BLaER1 (cell line): Measurements from ENCODE around the gene IMP4.

ENCODE experiments used
- H3K27ac ChIP-seq: shearing (Covaris generic); formaldehyde crosslinking; 2 replicates; pipeline ENCODE4 v1.8.1; 2022
- H3K27me3 ChIP-seq: shearing (Covaris generic); formaldehyde crosslinking; 2 replicates; pipeline ENCODE4 v1.8.1; 2022
- H3K36me3 ChIP-seq: shearing (Covaris generic); formaldehyde crosslinking; 2 replicates; pipeline ENCODE4 v1.8.1; 2022
- H3K4me1 ChIP-seq: shearing (Covaris generic); formaldehyde crosslinking; 2 replicates; pipeline ENCODE4 v1.8.1; 2022
- H3K4me2 ChIP-seq: shearing (Covaris generic); formaldehyde crosslinking; 2 replicates; pipeline ENCODE4 v1.8.1; 2022
- H3K4me3 ChIP-seq: shearing (Covaris generic); formaldehyde crosslinking; 2 replicates; pipeline ENCODE4 v1.8.1; 2022
- H3K9ac ChIP-seq: shearing (Covaris generic); formaldehyde crosslinking; 2 replicates; pipeline ENCODE4 v1.8.1; 2022
- H3K9me3 ChIP-seq: shearing (Covaris generic); formaldehyde crosslinking; 2 replicates; pipeline ENCODE4 v1.8.1; 2022
- H4K20me1 ChIP-seq: shearing (Covaris generic); formaldehyde crosslinking; 2 replicates; pipeline ENCODE4 v1.8.1; 2022
- Cebpa-rat ChIP-seq: shearing (Covaris generic); IDR thresholded peaks from 2 replicates; pipeline ENCODE4 v1.8.1; 2022

Gene IMP4

DNA sequence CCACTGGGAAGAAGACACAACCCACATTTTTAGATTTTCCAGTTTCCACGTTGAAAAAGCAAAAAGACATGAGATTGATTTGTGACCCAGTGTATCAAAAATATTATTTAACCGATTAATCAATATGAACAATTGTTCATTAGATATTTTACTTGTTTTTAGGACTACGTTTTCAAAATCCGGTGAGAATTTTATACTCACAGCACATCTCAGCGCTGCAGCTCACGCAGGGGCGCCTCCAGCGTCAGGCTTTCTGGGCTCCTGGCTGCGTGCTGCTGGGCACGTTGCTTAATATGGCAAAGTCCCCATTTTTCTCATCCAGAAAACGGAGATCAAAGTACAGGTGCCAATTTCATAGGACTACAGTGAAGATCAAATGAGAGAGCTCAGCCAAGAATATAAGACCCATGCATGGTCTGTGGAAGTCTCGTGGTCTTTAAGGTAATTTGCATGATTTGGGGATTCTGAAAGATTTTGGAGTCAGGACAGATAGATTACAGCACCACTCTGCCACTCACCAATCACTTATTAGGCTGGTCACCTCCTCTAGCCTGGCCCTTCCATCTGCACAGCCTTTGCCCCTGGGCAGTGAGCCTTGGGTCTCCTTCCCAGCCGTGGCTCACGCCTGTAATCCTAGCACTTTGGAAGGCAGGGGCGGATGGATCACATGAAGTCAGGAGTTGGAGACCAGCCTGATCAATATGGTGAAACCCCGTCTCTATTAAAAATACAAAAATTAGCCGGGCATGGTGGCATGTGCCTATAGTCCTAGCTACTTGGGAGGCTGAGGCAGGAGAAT is 49.4 kb downstream of the IMP4 start:
- H3K4me3 ChIP-seq, result 0 out of 2 replicates have a peak overlapping the region, but pooled peaks have one; percentile 6
- H3K9ac ChIP-seq, result no peak overlapping the region
- TF ChIP-seq Cebpa-rat, result no peak
- no peaks in the 10 kb centered on the region for H4K20me1 ChIP-seq
- H3K36me3 ChIP-seq, result no peaks in the 10 kb centered on the region; the same call in 1 of the 2 replicates
- no peak overlapping the region for H3K4me2 ChIP-seq
- peaks cover 9% of the 10 kb centered on the region; the same call in 1 of the 2 replicates for H3K27me3 ChIP-seq
- peaks cover 23% of the 10 kb centered on the region for H3K4me1 ChIP-seq
- no peak overlapping the region for H3K27ac ChIP-seq
- no peaks in the 10 kb centered on the region; the same call in 1 of the 2 replicates for H3K9me3 ChIP-seq

DNA sequence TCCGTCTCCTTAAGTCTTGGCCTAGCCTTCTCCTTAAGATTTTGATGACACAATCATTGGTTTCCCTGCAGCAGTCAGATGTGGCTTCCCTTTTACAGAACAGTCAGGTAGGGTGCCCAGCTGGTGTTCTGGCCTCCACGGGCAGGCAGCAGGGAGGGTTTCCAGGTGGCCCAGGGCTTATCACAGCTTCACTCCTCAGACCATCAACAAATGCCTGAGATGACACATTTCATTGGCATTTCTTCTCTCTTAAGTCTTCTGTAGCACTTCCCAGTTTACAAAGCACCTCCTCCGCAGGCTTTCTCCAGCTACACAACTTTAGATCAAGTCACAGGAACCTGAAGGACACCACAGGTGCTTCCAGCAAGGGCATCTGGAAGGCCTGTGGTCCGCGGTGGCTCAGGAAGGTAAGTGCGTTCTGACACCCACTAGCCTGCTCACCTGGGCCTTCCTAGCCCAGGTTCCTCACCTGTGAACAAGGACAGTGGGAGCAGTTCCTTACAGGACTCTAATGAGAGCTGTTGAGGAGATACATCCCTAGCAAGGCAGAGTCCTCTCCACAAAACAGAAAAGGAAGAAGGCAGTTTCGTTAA is 50.7 kb downstream of the IMP4 start:
- Histone ChIP-seq H3K4me2 (no peak overlapping the region), H3K27me3 (peaks cover 9% of the 10 kb centered on the region; the same call in 1 of the 2 replicates), H4K20me1 (no peaks in the 10 kb centered on the region), H3K9ac (no peak overlapping the region), H3K4me1 (peaks cover 17% of the 10 kb centered on the region), H3K36me3 (no peaks in the 10 kb centered on the region; the same call in 1 of the 2 replicates), H3K27ac (no peak overlapping the region), H3K9me3 (no peaks in the 10 kb centered on the region; the same call in 1 of the 2 replicates), H3K4me3 (no peak overlapping the region)
- TF ChIP-seq Cebpa-rat, result no peak
